Germinal center (tissue), 1 donor: ENCODE data around the gene MANSC1.

ENCODE experiments used
- DNase-seq: peaks from one replicate; pipeline ENCODE4 v3.0.0; 2012; ENCODE audit warnings: mixed read lengths, low spot score

MANSC1 gene

DNA sequence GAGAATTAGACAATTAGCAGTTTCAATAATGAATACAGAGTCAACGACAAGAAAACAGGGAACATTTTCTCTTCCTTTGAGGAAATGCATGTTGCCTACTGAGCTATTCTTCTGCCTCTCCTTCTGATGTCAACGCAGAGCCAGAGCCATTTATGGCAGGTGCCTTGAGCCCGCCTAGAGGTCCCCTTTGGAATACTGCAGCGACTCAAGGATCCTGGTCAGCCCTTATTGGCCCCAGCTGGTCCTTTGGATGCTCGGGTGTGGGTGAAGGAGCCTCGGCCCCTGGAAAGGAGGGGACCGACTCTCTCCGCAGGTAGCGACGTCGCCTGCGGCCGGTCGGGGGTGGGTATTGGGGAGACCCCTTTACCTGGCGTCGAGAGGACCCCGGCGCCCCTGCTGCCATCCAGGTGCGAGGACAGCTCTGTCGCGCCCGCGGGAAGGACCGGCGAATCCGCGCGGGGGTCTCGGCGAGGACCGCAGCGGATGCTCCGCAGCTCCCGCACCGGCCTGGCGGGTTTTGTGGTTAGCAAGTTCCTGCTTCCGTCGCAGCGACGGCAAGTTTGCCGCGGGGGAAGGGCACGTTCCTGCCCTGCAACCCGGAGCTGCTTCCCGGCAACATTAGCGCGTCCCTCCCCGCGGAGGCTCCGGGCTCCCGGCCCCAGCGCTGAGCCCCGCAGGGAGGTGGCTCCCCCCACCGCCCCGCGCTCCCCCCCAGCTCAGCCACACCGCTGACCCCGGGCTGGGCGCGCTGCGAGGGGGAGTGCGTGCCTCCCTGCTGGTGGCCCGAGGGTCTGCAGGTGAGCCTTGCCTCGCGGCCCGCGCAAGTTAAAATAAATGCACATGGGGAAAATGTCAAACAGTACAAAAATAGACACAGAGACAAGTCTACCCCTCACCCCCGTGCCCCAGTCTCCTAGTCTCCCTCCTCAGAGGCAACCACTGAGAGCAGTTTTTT is at the start of gene MANSC1:
TSS of gene MANSC1 (minus strand) at position 532 of the 955 bp plus-strand sequence. CDS start 6,928 bp downstream, outside the sequence.
- DNase-seq = peak; percentile 40

DNA sequence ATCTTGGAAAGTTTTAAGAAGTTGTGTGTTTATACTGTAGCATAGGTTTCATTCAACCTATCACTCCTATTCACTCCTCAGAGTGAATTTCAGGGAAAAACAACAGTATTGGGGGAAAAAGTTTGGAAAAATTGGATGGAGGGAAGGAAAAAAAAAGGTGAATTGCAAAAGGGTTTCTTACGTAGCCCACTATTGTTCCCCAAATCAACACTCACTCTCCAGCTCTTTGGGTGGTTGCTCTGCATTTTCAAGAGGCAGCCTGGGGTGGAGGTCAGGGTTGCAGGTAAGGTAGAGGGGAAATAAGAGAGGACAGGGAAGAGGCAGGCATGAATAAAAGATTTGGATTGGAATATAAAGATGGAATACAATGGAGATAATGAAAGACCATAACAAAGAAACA is 49.1 kb upstream of the MANSC1 start:
- DNase-seq = no peak

- DNase-seq = no peak
These were observed 48.2 kb upstream of the MANSC1 start for GRCh38 chr12:12398026-12398859.

- no peak for DNase-seq
These were observed 47.1 kb upstream of the MANSC1 start for GRCh38 chr12:12397184-12397583.

DNA sequence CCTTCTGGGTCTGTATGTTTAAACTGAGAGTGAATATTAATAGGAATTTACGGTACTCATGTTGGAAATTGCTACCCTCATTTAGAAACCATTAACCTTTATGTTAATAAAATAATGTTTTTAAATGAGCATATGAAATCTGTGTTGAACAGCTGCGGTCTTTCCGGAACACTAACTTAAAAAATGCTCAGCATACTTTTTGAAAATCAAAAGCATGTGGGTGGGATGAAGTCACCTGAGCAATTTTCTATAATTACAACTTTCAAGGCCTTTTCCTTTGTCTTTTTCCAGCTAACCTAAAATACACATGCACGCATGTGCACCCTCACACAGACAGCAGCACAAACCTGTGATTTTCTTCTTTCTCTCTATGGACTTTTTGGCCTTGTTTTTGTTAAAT is 46.7 kb upstream of the MANSC1 start:
- DNase-seq = no peak

DNA sequence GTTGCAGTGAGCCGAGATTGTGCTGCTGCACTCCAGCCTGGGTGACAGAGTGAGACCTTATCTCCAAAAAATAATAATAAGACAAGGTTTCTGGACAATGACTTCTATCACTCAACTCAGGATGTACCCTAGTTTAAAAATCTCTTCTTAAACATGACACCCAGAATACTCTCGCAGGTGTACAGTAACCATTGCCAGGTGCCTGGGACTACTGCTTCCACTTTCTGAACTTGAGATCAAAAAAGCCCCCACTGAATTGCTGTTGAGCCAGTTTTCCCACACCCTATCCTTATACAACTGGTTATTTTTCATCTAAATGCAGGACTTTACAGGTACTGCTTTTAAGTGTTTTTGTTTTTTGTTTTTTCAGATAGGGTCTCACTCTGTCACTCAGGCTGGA is 43.1 kb upstream of the MANSC1 start:
- no peak for DNase-seq

GRCh38 chr12:12392413-12392812 is 42.4 kb upstream of the MANSC1 start:
- no peak for DNase-seq

GRCh38 chr12:12387501-12387900 is 37.5 kb upstream of the MANSC1 start:
- no peak for DNase-seq

DNA sequence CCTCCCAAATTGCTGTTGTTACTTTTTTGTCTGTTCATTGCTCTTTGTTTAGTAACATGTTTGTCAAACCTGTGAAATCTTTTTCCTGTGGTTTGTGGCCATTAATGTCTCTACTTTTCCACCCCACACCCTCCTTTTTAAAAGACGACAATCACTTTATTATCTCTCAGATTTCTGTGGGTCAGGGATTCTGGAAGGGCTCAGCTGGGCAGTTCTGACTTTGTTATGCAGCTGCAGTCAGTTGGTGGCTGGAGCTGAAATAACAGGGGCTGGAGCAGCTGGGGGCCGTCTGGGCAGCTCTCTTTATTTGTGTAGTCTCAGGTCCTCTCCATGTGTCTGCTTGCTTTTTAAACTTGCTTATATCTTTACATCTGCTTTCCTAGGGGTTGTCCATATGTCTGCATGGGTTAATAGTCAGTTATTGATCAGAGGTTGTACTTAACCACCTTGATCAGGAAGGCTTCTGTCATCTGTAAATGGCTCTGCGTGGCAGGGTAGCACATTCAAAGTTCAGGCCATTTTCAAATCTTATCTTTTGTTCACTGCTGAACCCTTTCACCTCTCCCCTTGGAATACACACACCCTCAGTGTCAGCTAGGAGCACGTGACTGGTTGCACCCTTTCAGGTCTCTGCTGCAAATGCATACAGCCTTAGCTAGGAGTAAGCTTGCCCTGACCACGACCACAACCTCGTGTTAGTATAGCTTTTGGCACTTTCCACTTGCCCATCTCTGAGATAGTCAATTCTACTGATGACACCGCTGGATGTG is 34.7 kb upstream of the MANSC1 start:
- DNase-seq = no peak

DNA sequence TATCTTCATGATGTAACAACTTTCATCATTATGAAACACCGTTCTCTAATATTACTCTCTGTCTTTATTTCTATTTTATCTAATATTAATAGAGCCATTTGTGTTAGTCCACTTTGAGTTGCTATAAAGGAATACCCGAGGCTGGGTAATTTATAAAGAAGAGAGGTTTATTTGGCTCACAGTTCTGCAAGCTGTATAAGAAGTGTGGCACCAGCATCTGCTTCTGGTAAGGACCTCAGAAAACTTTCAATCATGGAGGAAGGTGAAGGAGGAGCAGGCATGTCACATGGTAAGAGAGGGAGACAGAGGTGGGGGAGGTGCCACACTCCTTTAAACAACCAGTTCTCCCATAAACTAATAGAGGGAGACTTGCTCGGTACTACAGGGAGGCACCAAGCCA is 31.9 kb upstream of the MANSC1 start:
- no peak for DNase-seq

GRCh38 chr12:12380949-12381593 is 31.0 kb upstream of the MANSC1 start:
- DNase-seq = no peak

DNA sequence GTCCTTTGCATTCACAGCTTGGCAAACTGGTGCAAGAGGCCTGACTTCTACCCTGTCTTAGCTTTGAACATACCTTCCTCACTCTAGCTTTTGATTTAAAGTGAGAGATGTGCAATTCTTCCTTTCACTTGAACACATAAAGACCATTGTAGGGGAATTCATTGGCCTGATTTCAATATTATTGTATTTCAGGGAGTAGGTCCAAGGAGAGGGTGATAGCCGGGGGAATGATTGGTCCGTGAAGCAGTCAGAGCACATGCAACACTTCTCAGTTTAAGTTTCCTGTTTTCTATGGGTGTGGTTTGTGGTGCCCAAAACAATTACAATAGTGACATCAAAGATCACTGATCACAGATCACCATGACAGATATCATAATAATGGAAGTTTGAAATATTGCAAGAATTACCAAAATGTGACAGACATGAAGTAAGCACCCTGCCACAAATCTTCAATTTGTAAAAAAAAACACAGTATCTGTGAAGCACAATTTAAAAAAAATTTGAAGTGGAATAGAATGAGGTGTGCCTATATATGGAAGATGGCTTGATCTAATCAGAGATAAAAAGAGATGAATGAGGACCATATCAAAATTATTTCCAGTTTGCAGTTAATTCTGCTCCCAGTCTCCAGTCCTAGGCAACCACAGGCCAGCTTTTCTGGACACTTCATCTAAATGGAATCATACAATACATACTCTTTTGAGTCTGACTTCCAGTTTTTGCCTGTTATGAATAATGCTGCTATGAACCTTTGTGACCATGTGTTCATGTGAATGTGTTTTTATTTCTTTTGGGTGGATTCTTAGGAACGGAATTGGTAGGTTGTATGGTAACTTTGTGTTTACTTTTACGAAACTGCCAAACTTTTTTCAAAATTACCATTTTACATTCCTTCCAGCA is 30.0 kb upstream of the MANSC1 start:
- no peak for DNase-seq

GRCh38 chr12:12378616-12379015 is 28.6 kb upstream of the MANSC1 start:
- no peak for DNase-seq

- DNase-seq = peak; percentile 60
These were observed 26.8 kb upstream of the MANSC1 start for GRCh38 chr12:12376646-12377448.

DNA sequence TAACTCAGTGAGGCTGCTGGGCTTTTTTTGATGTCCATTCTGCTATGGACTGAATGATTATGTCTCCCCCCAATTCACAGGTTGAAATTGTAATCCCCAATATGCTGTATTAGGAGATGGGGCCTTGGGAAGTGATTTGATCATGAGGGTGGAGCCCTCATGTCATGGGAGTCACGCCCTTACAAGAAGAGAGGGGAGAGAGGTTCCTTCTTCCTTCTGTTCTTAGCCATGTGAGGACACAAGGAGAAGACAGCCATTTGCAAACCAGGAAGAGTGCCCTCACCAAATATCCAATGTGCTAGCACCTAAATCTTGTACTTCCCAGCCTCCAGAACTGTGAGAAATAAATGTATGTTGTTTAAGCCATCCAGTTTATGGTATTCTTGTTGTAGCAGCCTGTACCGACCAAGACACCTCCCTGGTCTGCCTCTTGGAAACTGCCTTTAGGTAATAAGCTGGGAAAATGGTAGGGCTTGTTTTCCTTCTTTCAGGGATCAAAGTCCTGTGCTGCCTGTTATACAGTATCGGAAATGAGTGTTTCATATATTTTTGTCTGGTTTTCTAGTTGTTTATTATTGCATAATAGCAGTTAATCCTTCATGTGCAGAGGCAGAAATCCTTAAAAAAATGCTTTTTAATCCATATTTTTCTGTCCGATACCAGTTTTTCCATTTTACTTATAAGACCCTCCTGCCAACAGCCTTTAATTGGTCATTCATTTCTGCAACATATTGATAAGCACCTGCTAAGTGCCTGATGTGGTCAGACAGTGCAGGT is 23.1 kb upstream of the MANSC1 start:
- no peak for DNase-seq

DNA sequence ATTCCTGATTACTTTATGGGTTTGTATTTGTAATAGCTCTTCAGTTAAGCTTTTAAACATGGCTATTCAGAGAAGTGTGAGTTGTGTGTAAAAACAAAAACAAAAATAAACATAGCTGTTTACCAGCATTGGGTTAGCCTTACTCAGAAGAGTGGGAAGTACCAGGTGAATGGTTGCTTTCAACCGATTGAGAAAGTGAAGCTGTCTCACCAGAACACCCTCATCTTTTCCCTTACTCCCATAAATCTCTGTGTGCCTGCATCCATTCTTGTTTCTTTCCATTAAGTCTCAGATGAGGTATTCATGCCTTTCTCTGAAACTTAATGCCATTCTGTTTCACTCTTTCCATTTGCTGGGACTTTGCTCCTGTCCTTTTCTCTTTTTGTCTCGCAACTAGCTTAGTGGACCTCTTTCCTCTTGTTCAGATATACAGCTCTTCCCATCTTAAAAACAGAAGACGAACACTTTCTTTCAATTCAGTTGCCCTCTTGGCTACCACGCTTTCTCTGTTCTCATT is 17.5 kb upstream of the MANSC1 start:
- DNase-seq = no peak

DNA sequence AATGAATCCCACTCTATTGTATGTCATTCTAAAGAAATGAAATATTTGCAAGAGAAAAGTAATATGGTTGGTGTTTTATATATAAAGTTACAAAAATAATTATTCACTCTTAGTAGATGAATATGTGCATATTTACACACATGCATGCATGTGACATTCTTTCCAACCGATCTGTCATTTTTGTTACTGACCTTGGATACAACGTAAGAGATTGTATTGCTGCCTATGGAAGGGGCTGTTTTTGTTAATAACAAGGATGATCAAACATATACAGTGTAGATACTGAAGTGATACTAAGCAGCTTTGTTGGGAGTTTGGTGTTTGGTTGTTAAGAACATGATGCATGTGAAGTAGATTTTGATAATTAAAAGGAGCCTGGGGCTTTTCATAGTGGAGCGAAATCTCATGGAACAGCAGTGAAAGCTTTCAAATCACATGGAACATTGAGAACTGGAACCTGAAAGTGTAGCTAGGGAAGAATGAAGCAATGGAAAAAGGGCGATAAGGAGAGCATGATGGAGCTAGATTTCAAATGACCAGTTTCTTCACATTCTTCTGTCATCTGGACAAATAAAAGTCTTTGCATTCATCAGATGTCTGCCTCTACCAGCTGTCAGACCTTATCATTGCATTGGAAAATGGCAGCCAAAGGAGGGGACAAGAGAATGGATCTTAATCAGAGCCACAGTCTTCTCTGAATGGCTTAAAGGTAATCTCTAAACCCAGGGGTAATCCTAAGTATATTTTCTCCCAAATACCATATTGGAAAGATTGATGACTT is 16.8 kb upstream of the MANSC1 start:
- no peak for DNase-seq

DNA sequence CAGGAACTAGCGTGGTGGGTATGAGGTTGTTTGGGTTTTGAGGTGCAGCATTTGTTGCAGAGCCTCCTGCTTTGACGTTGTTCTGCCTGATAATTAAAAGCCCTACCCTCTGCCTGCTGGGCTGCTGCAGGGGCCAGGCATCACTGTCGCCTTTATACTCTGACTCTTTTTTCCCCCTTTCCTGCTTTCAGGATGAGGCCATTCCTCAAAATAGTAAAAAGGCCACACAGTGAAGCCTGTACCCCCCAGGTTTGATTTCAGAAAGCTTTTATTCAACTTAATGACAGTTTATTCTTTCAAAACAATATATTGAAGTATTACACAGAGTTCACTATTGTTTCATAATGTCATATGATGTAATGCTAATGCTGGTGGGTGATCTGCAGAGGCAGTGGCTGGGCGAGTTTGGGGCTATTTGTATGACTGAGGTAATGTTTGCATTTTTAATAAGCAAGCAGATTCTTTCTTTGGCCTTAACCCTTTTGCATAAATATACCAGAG is 15.9 kb upstream of the MANSC1 start:
- DNase-seq = no peak
